Measurements from ENCODE around the gene TMEM235.

TMEM235 gene

GRCh38 chr17:78240012-78240655, 8.7 kb downstream of the TMEM235 start:
- Histone ChIP-seq H3K4me3 (ENCODE audit: low read depth, low read length) (no peak overlapping the region), H3K9ac (ENCODE audit: low read depth, low read length) (no peak overlapping the region), H3K27me3 (ENCODE audit: control insufficient read depth, insufficient read depth, low read length) (no peaks in the 10 kb centered on the region), H3K9me3 (ENCODE audit: control insufficient read depth, insufficient read depth, low read length) (no peaks in the 10 kb centered on the region), H3K36me3 (ENCODE audit: control insufficient read depth, insufficient read depth, low read length) (no peaks in the 10 kb centered on the region), H3K27ac (ENCODE audit: low read depth, low read length) (no peak overlapping the region), H3K4me1 (ENCODE audit: control insufficient read depth, insufficient read depth, low read length) (no peaks in the 10 kb centered on the region)

DNA sequence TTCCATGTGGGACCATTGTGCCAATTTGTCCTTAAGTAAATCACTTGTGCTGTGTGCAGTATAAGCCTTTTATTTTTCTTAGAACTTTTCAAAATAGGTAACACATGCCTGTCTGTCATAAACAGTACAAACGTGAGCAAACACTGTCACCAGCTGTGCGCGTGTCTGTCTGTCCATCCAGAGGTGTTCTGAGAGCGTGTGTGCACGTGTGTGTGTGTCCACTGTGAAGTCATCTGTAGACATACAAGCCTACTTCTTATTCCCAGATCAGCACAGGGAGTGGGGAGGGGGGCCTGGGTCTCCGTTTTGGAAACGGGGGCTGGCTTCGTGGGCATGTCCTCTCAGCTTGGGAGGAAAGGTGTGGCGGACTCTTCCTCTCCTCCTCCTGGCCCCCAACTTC, 9.4 kb downstream of the TMEM235 start:
- no peaks in the 10 kb centered on the region for H3K36me3 ChIP-seq (ENCODE audit: control insufficient read depth, insufficient read depth, low read length)
- no peaks in the 10 kb centered on the region for H3K4me1 ChIP-seq (ENCODE audit: control insufficient read depth, insufficient read depth, low read length)

GRCh38 chr17:78241277-78242023, 10.0 kb downstream of the TMEM235 start:
- H3K4me3 ChIP-seq (ENCODE audit: low read depth, low read length), result no peak overlapping the region
- no peak overlapping the region for H3K9ac ChIP-seq (ENCODE audit: low read depth, low read length)

More for the DNA sequence above, 9.4 kb downstream of the TMEM235 start:
- Histone ChIP-seq H3K4me3 (ENCODE audit: low read depth, low read length) (no peak overlapping the region), H3K9ac (ENCODE audit: low read depth, low read length) (no peak overlapping the region), H3K27ac (ENCODE audit: low read depth, low read length) (no peak overlapping the region), H3K9me3 (ENCODE audit: control insufficient read depth, insufficient read depth, low read length) (no peaks in the 10 kb centered on the region), H3K27me3 (ENCODE audit: control insufficient read depth, insufficient read depth, low read length) (no peaks in the 10 kb centered on the region)

GRCh38 chr17:78242024-78242742, 10.8 kb downstream of the TMEM235 start:
- no peaks in the 10 kb centered on the region for H3K27me3 ChIP-seq (ENCODE audit: control insufficient read depth, insufficient read depth, low read length)
- no peak overlapping the region for H3K27ac ChIP-seq (ENCODE audit: low read depth, low read length)
- no peak overlapping the region for H3K9ac ChIP-seq (ENCODE audit: low read depth, low read length)
- no peaks in the 10 kb centered on the region for H3K4me1 ChIP-seq (ENCODE audit: control insufficient read depth, insufficient read depth, low read length)
- H3K9me3 ChIP-seq (ENCODE audit: control insufficient read depth, insufficient read depth, low read length), result no peaks in the 10 kb centered on the region
- H3K36me3 ChIP-seq (ENCODE audit: control insufficient read depth, insufficient read depth, low read length), result no peaks in the 10 kb centered on the region
- H3K4me3 ChIP-seq (ENCODE audit: low read depth, low read length), result no peak overlapping the region

More at GRCh38 chr17:78241277-78242023, 10.0 kb downstream of the TMEM235 start:
- Histone ChIP-seq H3K9me3 (ENCODE audit: control insufficient read depth, insufficient read depth, low read length) (no peaks in the 10 kb centered on the region), H3K4me1 (ENCODE audit: control insufficient read depth, insufficient read depth, low read length) (no peaks in the 10 kb centered on the region), H3K36me3 (ENCODE audit: control insufficient read depth, insufficient read depth, low read length) (no peaks in the 10 kb centered on the region), H3K27me3 (ENCODE audit: control insufficient read depth, insufficient read depth, low read length) (no peaks in the 10 kb centered on the region), H3K27ac (ENCODE audit: low read depth, low read length) (no peak overlapping the region)

GRCh38 chr17:78247304-78247703, 15.9 kb downstream of the TMEM235 start:
- no peaks in the 10 kb centered on the region for H3K27me3 ChIP-seq (ENCODE audit: control insufficient read depth, insufficient read depth, low read length)
- no peak overlapping the region for H3K9ac ChIP-seq (ENCODE audit: low read depth, low read length)
- no peak overlapping the region for H3K4me3 ChIP-seq (ENCODE audit: low read depth, low read length)

DNA sequence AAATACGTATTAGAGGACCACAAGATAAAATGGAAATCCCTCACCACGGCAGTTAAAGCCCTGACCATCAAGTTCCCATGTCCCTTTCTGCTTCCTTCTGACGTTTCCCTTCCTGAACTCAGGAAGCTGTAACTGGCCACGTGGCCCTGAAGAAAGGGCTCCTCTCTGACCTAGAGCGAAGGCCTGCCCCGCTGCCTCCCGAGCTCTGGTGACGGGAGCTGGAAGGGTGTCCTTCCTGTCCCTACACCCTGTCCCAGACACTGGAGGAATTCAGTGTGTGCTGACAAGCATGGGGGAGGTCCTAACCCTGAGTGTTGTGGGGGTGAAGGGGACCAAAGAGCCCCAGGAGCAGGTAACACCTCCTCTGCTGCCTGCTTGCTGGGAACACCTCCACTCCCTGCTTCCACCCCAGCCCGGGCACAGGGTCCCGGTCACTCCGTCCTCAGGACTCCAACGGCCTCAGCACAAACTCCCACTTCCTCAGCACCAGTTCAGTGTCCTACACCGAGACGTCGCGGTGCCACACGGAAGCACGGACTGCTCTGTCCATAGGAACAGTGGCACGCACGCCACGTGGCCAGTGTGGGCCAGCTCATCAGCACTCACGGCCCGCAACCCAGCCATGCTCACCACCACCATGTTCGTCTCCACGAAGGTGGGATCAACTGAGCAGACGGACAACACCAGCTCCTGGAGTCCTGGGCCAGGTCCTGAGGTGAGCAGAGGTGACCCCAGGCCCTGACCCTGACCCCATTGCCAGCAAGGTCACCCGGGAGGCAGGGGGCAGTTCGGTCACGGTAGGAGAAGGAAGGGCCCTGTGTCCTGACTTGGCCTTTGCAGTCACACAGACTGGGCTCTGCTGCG, 16.9 kb downstream of the TMEM235 start:
- Histone ChIP-seq H3K4me3 (ENCODE audit: low read depth, low read length) (no peak overlapping the region), H3K27ac (ENCODE audit: low read depth, low read length) (no peak overlapping the region), H3K9me3 (ENCODE audit: control insufficient read depth, insufficient read depth, low read length) (no peaks in the 10 kb centered on the region), H3K9ac (ENCODE audit: low read depth, low read length) (no peak overlapping the region), H3K36me3 (ENCODE audit: control insufficient read depth, insufficient read depth, low read length) (no peaks in the 10 kb centered on the region), H3K27me3 (ENCODE audit: control insufficient read depth, insufficient read depth, low read length) (no peaks in the 10 kb centered on the region), H3K4me1 (ENCODE audit: control insufficient read depth, insufficient read depth, low read length) (peaks cover 7% of the 10 kb centered on the region; the same call in 1 of the 2 replicates)

More at GRCh38 chr17:78247304-78247703, 15.9 kb downstream of the TMEM235 start:
- Histone ChIP-seq H3K27ac (ENCODE audit: low read depth, low read length) (no peak overlapping the region), H3K9me3 (ENCODE audit: control insufficient read depth, insufficient read depth, low read length) (no peaks in the 10 kb centered on the region), H3K4me1 (ENCODE audit: control insufficient read depth, insufficient read depth, low read length) (peaks cover 7% of the 10 kb centered on the region; the same call in 1 of the 2 replicates), H3K36me3 (ENCODE audit: control insufficient read depth, insufficient read depth, low read length) (no peaks in the 10 kb centered on the region)

GRCh38 chr17:78249074-78249817, 17.8 kb downstream of the TMEM235 start:
- Histone ChIP-seq H3K4me1 (ENCODE audit: control insufficient read depth, insufficient read depth, low read length) (peaks cover 7% of the 10 kb centered on the region; the same call in 1 of the 2 replicates), H3K27me3 (ENCODE audit: control insufficient read depth, insufficient read depth, low read length) (no peaks in the 10 kb centered on the region), H3K4me3 (ENCODE audit: low read depth, low read length) (no peak overlapping the region), H3K27ac (ENCODE audit: low read depth, low read length) (no peak overlapping the region), H3K9ac (ENCODE audit: low read depth, low read length) (no peak overlapping the region), H3K36me3 (ENCODE audit: control insufficient read depth, insufficient read depth, low read length) (no peaks in the 10 kb centered on the region), H3K9me3 (ENCODE audit: control insufficient read depth, insufficient read depth, low read length) (no peaks in the 10 kb centered on the region)

- no peak overlapping the region for H3K9ac ChIP-seq (ENCODE audit: low read depth, low read length)
- no peaks in the 10 kb centered on the region for H3K36me3 ChIP-seq (ENCODE audit: control insufficient read depth, insufficient read depth, low read length)
- no peaks in the 10 kb centered on the region for H3K9me3 ChIP-seq (ENCODE audit: control insufficient read depth, insufficient read depth, low read length)
- H3K4me3 ChIP-seq (ENCODE audit: low read depth, low read length), result no peak overlapping the region
- H3K27me3 ChIP-seq (ENCODE audit: control insufficient read depth, insufficient read depth, low read length), result no peaks in the 10 kb centered on the region
- H3K4me1 ChIP-seq (ENCODE audit: control insufficient read depth, insufficient read depth, low read length), result peaks cover 7% of the 10 kb centered on the region; the same call in 1 of the 2 replicates
- H3K27ac ChIP-seq (ENCODE audit: low read depth, low read length), result no peak overlapping the region
Observed at GRCh38 chr17:78249818-78250806, 18.7 kb downstream of the TMEM235 start.

All from HUES48 (cell line).